ENCODE results near the gene WDR86.

The WDR86 gene

GRCh38 chr7:151391358-151391730, 18.5 kb downstream of the WDR86 start:
- DNase-seq (ENCODE audit: low read depth) = no peak

DNA sequence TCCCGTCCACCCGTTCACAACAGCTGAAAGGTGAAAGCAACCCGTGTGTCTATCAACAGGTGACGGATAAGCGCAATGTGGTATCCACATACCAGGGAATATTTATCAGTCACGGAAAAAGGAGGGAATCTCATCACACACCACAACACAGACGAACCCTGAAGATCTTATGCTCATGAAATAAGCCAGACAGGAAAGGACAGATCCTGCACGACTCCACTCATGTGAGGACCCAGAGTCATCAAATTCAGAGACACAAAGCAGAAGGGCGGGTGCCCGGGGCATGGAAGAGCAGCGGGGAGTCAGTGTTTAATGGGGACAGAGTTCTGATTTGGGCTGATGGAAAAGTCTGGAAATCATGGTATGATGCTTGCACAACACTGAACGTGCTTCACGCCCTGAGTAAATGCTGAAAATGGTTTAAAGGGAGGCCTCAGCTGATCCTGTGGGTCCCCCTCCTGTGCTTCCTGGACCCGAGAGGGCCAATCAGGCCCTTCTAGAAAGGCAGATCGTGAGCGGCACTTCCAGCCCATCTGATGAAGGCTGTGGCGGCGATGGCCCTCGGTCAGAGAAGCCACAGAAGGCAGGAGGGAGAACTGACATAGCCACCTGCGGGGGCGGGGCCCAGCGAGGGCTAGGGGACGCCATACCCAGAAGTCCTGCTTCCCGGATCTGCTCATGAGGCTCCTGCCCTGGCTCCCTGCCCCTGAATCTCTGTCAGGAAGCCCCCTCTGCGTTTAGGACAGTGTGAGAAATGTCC, 19.1 kb downstream of the WDR86 start:
- no peak for DNase-seq (ENCODE audit: low read depth)

DNA sequence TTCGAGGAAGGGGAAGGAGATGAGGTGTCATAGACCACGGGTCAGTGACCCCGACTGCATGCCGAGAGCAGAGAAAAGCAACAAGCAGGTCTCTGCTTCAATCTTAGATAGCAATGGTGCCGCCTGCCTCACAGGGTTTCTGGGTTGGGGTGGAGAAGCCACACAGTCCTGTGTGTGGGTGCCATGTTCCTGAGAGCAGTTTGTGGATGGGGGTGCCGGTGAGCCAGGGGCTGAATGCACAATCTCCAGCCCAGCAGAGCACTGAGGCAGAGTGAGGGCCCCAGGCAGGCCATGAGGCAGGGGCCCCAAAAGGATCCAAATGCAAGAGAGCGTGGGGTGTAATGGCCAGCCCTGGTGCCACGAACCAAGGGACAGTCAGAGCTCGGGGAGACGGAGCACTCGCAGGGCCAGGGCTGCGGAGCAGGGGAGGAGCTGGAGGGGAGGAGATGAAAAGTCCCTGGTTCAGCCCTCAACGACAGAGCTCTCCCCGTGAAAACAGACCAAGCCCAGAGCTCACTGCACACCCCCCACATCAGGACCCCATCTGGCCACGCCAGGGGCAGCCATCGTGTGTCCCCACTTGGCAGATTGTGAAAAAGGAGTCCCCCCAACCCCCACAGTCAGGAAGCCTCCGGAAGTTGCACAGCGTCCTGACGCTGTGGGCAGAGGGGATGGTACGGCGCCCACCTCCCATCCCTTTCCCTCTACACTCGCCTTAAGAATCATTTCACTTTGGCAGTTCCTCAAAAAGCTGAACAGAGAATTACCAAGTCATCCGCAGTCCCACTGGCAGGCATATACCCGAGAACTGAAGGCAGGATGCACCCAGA, 19.9 kb downstream of the WDR86 start:
- DNase-seq (ENCODE audit: low read depth) = no peak

GRCh38 chr7:151389096-151389767, 20.6 kb downstream of the WDR86 start:
- DNase-seq (ENCODE audit: low read depth) = no peak

- no peak for DNase-seq (ENCODE audit: low read depth)
Measured at GRCh38 chr7:151388430-151388829, 21.4 kb downstream of the WDR86 start.

DNA sequence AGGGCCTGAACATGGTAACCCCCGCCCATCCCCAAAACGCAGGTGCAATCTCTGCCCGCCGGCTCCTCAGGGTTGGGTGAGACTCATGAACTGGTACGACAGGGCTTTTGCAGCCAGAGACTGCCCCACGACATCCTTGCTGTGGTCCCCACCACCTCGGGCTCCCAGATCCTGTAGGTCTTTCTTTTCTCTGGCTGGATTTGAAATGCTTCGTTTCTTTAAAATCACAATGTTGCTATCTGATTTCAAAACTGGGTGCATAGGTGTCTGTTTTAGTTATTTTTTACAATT, 21.9 kb downstream of the WDR86 start:
- DNase-seq (ENCODE audit: low read depth) = no peak

GRCh38 chr7:151387161-151388006, 22.5 kb downstream of the WDR86 start:
- no peak for DNase-seq (ENCODE audit: low read depth)

DNA sequence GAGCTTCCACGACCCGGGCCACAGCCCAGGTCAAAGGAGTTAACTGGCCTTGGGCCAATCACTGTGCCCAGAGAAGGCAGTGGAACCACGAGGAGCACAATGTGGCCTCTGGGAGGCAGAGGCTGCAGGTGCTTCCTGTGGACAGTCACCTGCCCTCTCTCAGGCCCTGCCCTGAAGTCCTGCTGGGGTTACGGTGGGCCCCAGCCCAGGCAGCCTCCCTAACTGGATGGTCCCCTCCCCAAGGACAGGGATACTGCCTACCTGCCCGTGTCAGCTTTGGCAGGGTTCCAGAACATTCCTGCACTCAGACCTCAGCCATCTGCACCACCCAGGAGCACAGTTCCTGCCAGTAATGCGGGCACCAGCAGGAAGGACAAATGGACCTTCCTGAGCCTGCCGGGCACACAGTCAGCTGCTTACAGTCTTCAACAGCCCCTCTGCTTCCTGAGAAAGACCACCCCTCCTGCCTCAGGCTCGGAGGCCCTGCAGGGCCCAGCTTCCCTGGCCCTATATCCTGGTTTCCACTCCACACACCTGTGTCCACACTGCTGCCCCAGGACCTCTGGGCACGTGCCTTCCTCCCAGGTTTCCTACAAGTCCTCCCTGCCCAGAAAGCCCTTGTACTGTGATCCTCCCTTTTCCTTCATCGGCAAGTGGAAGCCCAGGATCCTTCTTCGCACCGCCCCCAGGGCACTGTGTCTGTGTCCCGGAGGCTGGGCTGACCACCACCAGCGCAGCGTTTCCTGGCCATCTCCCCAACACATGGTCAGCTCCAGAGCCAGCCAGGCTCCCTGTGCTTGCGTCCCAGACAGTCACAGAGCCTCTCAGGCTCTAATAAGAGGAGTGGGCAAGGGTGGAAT, 23.3 kb downstream of the WDR86 start:
- no peak for DNase-seq (ENCODE audit: low read depth)

DNA sequence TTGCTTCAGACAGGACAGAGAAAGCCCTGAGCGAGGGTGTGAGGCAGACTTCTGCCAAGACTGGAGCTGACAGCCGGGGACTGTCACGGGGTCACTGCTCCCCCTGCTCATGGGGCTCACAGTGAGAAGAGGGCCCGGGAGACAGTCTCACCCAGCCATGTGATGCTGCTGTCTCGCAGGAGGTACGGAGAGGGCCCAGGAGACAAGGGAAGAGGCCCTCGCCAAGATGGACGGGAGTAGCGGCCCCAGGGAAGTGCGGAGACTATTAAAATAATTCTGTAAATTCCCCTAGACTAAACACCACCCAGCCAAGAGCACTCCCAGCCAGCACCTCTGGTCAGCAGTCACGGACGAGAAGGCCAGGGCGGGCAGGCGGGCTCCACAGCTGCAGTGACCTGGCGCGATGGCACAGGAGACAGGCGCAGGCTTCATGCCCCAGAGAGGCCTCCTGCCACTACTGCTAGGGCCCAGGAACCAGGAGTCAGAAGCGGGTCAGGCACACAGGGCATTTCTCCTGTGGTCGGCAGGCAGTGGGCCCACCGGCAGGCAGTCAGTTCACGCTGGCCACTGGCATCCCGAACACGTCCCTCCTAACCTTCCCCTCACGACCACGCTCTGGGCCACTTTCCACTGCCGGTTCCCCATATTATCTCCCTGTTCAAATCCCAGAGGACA, 24.1 kb downstream of the WDR86 start:
- DNase-seq (ENCODE audit: low read depth) = no peak

DNA sequence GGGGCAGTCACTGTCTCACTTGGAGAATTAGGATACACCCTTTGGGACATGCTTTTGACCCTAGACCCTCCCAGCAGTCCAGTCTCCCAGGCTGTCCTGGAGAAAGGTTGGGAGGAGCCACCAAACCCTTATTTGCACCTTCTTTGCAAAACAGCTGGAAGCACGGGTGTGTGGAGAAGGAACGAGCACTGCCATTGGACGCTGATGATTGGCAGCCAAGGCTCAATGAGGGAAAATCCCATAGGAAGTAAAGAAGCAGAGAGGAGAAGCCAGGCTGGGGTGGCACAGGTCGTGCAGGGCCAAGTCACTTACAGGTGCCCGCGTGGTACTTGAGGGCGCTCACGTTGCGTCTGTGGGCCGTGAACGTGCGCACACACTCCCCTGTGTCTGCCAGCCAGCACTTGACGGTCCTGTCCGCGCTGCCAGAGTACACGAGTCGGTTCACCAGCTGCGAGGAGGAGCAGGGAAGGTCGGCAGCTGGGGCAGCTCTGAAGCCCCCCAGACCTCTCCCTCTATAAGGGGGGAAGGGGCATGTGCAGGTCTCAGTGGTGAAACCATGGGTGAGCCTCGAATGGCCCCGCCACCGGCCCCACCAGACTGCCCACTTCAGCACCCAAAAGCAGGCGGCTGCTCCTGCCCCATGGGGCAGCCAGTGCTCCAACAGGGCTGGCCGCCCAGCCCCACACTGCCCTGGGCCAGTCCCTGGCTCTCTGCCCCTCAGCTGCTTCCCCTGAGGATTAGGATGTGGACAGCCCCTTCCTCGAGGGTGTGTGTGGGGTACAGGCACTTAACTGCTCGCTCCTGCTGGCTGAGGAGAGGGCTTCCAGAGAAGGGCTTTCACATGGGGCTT, 24.8 kb downstream of the WDR86 start:
- DNase-seq (ENCODE audit: low read depth) = no peak

DNA sequence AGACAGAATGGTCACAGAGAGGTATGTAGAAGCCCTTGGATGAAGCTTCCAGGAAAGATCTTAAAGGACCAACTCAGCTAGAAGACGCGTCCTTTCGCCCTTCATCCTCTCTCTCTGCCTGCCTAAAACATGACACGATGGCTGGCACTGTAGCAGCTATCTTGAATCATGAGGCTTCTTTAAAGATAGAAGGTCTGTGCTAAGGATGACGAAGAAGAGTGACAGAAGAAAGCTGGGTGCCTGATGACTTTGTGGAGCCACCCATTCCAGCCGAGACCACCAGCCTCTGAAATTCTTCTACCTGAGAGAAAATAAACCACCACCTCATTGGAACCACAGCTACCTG, 25.5 kb downstream of the WDR86 start:
- DNase-seq (ENCODE audit: low read depth) = no peak

DNA sequence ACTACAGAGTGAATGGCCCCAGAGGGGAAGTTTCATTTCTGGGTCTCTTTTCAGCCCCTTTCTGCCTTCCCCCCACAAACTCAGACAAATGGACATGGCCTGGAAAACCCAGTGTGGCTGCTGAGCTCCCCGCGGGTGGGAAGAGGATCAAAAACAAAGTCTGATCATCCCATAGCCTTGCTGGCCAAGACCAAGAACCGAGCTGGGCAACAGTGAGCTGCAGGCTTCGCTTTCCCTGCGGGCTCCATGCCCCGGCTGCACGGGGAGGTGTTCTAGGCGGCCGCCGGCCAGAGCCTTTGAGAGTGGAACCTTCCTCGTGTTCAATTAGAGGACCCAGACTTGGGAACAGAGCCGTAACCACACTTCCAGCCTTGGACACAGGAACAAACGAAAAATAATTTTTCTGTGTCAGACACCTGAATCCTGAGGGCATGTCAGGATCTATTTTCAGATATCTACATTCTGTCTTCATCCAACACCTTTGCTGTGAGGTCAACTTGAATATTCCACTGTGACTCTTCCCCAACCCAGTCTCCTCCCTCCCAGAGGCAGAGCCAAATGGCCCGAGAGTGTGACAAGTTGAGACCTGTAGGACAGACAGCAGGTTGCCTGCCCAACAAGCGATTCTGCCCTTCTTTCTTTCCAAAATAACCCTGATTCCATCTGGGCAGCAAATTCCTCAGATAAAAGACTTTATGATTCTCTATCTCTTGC, 26.0 kb downstream of the WDR86 start:
- DNase-seq (ENCODE audit: low read depth) = no peak

DNA sequence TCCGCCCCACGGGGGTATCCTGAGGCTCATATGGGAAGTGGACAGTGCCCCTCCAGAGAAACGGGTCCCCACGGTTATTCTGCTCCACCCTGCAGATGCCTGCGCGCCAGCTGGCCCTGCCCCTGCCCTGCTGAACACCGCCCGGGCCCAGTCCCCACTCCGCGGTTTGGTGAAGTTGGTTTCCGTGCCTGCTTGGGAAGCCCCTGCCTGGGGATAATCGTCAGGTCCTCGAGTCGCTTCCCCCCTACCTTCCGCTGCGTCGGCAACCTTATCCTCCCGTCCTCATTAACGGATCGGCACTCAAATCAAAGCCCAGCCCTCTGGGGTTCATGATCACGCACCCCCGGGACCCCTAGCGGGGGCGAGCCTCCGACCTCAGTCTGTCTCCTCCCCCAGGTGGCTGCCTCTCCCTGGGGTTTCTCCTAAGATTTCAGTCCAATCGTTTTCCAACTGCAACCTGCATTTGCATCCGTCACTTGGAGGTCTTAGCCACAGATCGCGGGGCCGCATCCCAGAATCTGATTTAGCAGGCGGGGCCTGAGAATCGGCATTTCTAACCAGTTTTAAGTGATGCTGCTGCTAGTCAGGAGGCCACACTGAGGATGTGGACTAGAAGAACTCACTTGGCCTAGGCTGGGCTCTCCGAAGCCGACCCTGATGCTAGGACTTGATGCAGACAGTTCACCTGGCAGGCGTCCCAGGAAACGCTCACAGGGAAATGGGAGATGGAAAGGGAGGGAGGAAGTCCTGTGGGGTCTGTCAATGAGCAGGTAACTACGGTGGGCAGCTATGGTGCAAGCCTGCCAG, 27.6 kb downstream of the WDR86 start:
- DNase-seq (ENCODE audit: low read depth) = peak; percentile 31

- DNase-seq (ENCODE audit: low read depth) = peak; percentile 66
Measured at GRCh38 chr7:151381348-151382078, 28.3 kb downstream of the WDR86 start.

- no peak for DNase-seq (ENCODE audit: low read depth)
Measured at GRCh38 chr7:151381098-151381347, 28.8 kb downstream of the WDR86 start.

DNA sequence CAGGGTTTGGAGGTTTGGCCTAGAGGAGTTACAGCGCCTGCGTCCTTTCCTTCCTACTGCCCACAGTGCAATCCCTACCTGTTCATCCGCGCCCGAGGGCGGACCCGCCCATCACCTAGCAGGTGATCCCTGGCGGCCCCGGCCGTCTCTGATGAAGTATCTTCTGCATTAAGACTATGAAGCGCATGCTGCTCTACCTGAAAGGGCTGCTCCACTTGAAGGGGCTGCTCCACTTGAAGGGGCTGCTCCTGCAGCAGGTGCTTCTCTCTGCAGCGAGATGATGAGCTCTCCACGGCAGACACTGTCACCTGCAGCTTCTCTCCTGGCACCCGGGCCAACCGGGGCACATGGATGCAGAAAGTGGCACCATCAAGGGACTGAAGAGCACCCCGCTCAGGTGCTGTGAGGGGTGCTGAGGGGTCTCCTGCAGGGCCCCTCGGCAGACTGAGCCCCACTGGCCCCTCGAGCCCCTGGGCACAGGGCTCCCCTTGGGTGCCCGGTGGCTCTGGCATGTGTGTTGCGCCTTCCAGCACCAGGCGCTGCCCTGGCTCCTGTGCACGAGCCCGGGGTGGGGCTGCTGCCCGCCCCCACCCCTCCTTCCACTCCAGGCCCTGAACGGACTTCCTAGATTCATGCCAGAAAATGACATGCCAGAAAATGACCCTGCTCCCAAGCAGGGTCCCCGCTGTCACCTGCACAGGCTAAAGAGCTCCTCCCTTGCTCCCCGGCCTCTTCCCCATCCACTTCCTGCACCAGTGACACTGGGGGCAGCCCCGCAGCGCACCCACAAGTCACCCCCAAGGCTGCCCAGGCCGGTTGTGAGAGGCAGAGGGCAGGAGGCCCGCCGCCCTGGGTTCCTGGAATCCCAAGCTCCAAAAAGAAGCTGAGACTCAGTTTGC, 29.4 kb downstream of the WDR86 start:
- no peak for DNase-seq (ENCODE audit: low read depth)

Measured in T follicular helper cell (primary cell).